IPS-NIHi7 (cell line): ENCODE results near the gene ZNF556.
A peak's percentile ranks its signal among the peaks of the same experiment; 100 is the strongest.
"Not testable (repeated sequence)": the region's sequence is repeated elsewhere in the genome, so short reads cannot be mapped to it uniquely, and the experiment has no call there.

Source experiments
- DNase-seq: peaks from one replicate; pipeline ENCODE4 v3.0.0; 2012; ENCODE audit warnings: mixed read lengths; ENCODE audit errors: extremely low spot score

Gene ZNF556

GRCh38 chr19:2853015-2853606 lies 14.0 kb upstream of the ZNF556 start:
- DNase-seq = no peak

GRCh38 chr19:2854849-2855248 lies 12.3 kb upstream of the ZNF556 start:
- DNase-seq = no peak

GRCh38 chr19:2856457-2857050 lies 10.6 kb upstream of the ZNF556 start:
- DNase-seq = no peak

GRCh38 chr19:2858864-2859263 lies 8.3 kb upstream of the ZNF556 start:
- DNase-seq = no peak

- DNase-seq = no peak
Observed at GRCh38 chr19:2863816-2864215, 3.3 kb upstream of the ZNF556 start.

GRCh38 chr19:2865334-2866100 lies 1.6 kb upstream of the ZNF556 start:
- no peak for DNase-seq

GRCh38 chr19:2866495-2867024 lies 575 bp upstream of the ZNF556 start:
- DNase-seq = no peak

- no peak for DNase-seq
Observed at GRCh38 chr19:2869618-2870017, 2.5 kb downstream of the ZNF556 start.

- DNase-seq = not testable (repeated sequence)
Observed at GRCh38 chr19:2872175-2872574, 5.0 kb downstream of the ZNF556 start.

- no peak for DNase-seq
Observed at GRCh38 chr19:2877398-2878331, 10.5 kb downstream of the ZNF556 start.

GRCh38 chr19:2883686-2884439 lies 16.7 kb downstream of the ZNF556 start:
- no peak for DNase-seq

- no peak for DNase-seq
Observed at GRCh38 chr19:2885736-2886135, 18.6 kb downstream of the ZNF556 start.

GRCh38 chr19:2887391-2887914 lies 20.3 kb downstream of the ZNF556 start:
- peak; percentile 73 for DNase-seq

- no peak for DNase-seq
Observed at GRCh38 chr19:2888731-2889224, 21.6 kb downstream of the ZNF556 start.

- DNase-seq = not testable (repeated sequence)
Observed at GRCh38 chr19:2890531-2890930, 23.4 kb downstream of the ZNF556 start.

- no peak for DNase-seq
Observed at GRCh38 chr19:2896694-2897093, 29.6 kb downstream of the ZNF556 start.

- peak; percentile 100 for DNase-seq
Observed at GRCh38 chr19:2900296-2901252, 33.4 kb downstream of the ZNF556 start, which contains the start of gene ZNF57. Gene ZNF57, plus strand, starts transcription at chr19:2900928. Its CDS starts 118 bp downstream, at chr19:2901046.

GRCh38 chr19:2902590-2903218 lies 35.6 kb downstream of the ZNF556 start:
- no peak for DNase-seq

GRCh38 chr19:2903326-2903725 lies 36.2 kb downstream of the ZNF556 start:
- not testable (repeated sequence) for DNase-seq
